Stimulated activated naive CD8-positive, alpha-beta T cell treated with anti-CD3 and anti-CD28 coated beads, Interleukin-15, amount 100 ng/mL, for 72 hours (primary cell): ENCODE results near the gene MYCN.
"Not testable (repeated sequence)": the region's sequence is repeated elsewhere in the genome, so short reads cannot be mapped to it uniquely, and the experiment has no call there.

Source experiments
- ATAC-seq: fragments of 150-1000 bp; cut with Tn5 transposase; 2 replicates; pipeline ENCODE4 v1.10.0; 2021; ENCODE audit warnings: mild to moderate bottlenecking, moderate library complexity
- DNase-seq, 2 donors: peaks; one replicate each; pipeline ENCODE4 v3.0.0; 2021 to 2022
- H3K27ac Mint-ChIP-seq, 2 donors: one replicate each; pipeline ENCODE4 v1.8.0; 2022; ENCODE audit warnings: mild to moderate bottlenecking in 2 of 2, mixed read lengths in 2 of 2, moderate library complexity in 2 of 2
- H3K27me3 Mint-ChIP-seq: one replicate; pipeline ENCODE4 v1.8.0; 2022; ENCODE audit warnings: mixed read lengths
- H3K4me1 Mint-ChIP-seq: one replicate; pipeline ENCODE4 v1.8.0; 2022; ENCODE audit warnings: mild to moderate bottlenecking, mixed read lengths
- H3K4me3 Mint-ChIP-seq, 2 donors: one replicate each; pipeline ENCODE4 v1.8.0; 2022; ENCODE audit warnings: mild to moderate bottlenecking in 2 of 2, mixed read lengths in 2 of 2, moderate library complexity in 1 of 2
- H3K9me3 Mint-ChIP-seq, 2 donors: one replicate each; pipeline ENCODE4 v1.8.0; 2022; ENCODE audit warnings: mixed read lengths in 2 of 2

Gene MYCN

GRCh38 chr2:15943378-15944280, 3.3 kb downstream of the MYCN start:
- H3K9me3 Mint-ChIP-seq = no peaks in the 10 kb centered on the region
- H3K4me3 Mint-ChIP-seq = peak overlapping the region in 1 of 2 donors; percentile 35
- DNase-seq (no peak), ATAC-seq (no peak)
- H3K27me3 Mint-ChIP-seq = peaks cover 68% of the 10 kb centered on the region
- no peak overlapping the region for H3K27ac Mint-ChIP-seq
- H3K4me1 Mint-ChIP-seq = peaks cover 43% of the 10 kb centered on the region

GRCh38 chr2:15944325-15945017, 4.1 kb downstream of the MYCN start:
- Mint-ChIP-seq H3K27me3 (peaks cover 60% of the 10 kb centered on the region), H3K4me3 (no peak overlapping the region), H3K9me3 (no peaks in the 10 kb centered on the region), H3K4me1 (peaks cover 37% of the 10 kb centered on the region), H3K27ac (no peak overlapping the region)
- ATAC-seq = no peak
- DNase-seq = no peak

- Mint-ChIP-seq H3K4me1 (peaks cover 20% of the 10 kb centered on the region), H3K27ac (no peak overlapping the region), H3K9me3 (no peaks in the 10 kb centered on the region), H3K4me3 (no peak overlapping the region), H3K27me3 (peaks cover 45% of the 10 kb centered on the region)
- ATAC-seq (no peak), DNase-seq (no peak)
Observed at GRCh38 chr2:15945909-15946705, 5.8 kb downstream of the MYCN start.

- peaks cover 17% of the 10 kb centered on the region for H3K4me1 Mint-ChIP-seq
- no peak for ATAC-seq
Observed at GRCh38 chr2:15946983-15947382, 6.6 kb downstream of the MYCN start.

GRCh38 chr2:15947431-15947830, 7.1 kb downstream of the MYCN start:
- Mint-ChIP-seq H3K4me1 (peaks cover 17% of the 10 kb centered on the region), H3K27me3 (peaks cover 31% of the 10 kb centered on the region), H3K4me3 (no peak overlapping the region), H3K27ac (no peak overlapping the region), H3K9me3 (no peaks in the 10 kb centered on the region)
- ATAC-seq (no peak), DNase-seq (no peak)

More at GRCh38 chr2:15946983-15947382, 6.6 kb downstream of the MYCN start:
- Mint-ChIP-seq H3K27me3 (peaks cover 36% of the 10 kb centered on the region), H3K27ac (no peak overlapping the region), H3K4me3 (no peak overlapping the region), H3K9me3 (no peaks in the 10 kb centered on the region)
- DNase-seq = no peak

- Mint-ChIP-seq H3K4me3 (no peak overlapping the region), H3K27ac (no peak overlapping the region), H3K4me1 (peaks cover 6% of the 10 kb centered on the region), H3K27me3 (peaks cover 19% of the 10 kb centered on the region), H3K9me3 (no peaks in the 10 kb centered on the region)
- ATAC-seq = no peak
- no peak for DNase-seq
Observed at GRCh38 chr2:15948704-15948957, 8.3 kb downstream of the MYCN start.

- no peak for DNase-seq
- no peaks in the 10 kb centered on the region for H3K9me3 Mint-ChIP-seq
- H3K4me3 Mint-ChIP-seq = no peak overlapping the region
- H3K27me3 Mint-ChIP-seq = peaks cover 14% of the 10 kb centered on the region
- no peak for ATAC-seq
- H3K27ac Mint-ChIP-seq = no peak overlapping the region
- peaks cover 1% of the 10 kb centered on the region for H3K4me1 Mint-ChIP-seq
Observed at GRCh38 chr2:15949126-15949525, 8.8 kb downstream of the MYCN start.

- H3K9me3 Mint-ChIP-seq = no peaks in the 10 kb centered on the region
- H3K4me1 Mint-ChIP-seq = no peaks in the 10 kb centered on the region
- ATAC-seq (no peak), DNase-seq (no peak)
- peaks cover 10% of the 10 kb centered on the region for H3K27me3 Mint-ChIP-seq
- H3K27ac Mint-ChIP-seq = peak overlapping the region in 1 of 2 donors; percentile 20
- H3K4me3 Mint-ChIP-seq = no peak overlapping the region
Observed at GRCh38 chr2:15949551-15949950, 9.2 kb downstream of the MYCN start.

- ATAC-seq (no peak), DNase-seq (no peak)
- Mint-ChIP-seq H3K4me3 (no peak overlapping the region), H3K27ac (peak overlapping the region in 1 of 2 donors; percentile 37), H3K9me3 (no peaks in the 10 kb centered on the region), H3K4me1 (no peaks in the 10 kb centered on the region), H3K27me3 (peaks cover 5% of the 10 kb centered on the region)
Observed at GRCh38 chr2:15950088-15950952, 10.0 kb downstream of the MYCN start.

GRCh38 chr2:15951936-15952335, 11.6 kb downstream of the MYCN start:
- ATAC-seq, DNase-seq, H3K27ac Mint-ChIP-seq, H3K4me3 Mint-ChIP-seq, H3K9me3 Mint-ChIP-seq, H3K27me3 Mint-ChIP-seq, H3K4me1 Mint-ChIP-seq: not testable (repeated sequence)

GRCh38 chr2:15952451-15953146, 12.2 kb downstream of the MYCN start:
- Mint-ChIP-seq H3K9me3 (no peaks in the 10 kb centered on the region), H3K27me3 (no peaks in the 10 kb centered on the region), H3K27ac (no peak overlapping the region), H3K4me3 (no peak overlapping the region), H3K4me1 (no peaks in the 10 kb centered on the region)
- ATAC-seq (no peak), DNase-seq (no peak)

- Mint-ChIP-seq H3K4me3 (no peak overlapping the region), H3K9me3 (no peaks in the 10 kb centered on the region), H3K4me1 (no peaks in the 10 kb centered on the region), H3K27me3 (no peaks in the 10 kb centered on the region), H3K27ac (no peak overlapping the region)
- ATAC-seq = no peak
- DNase-seq = no peak
Observed at GRCh38 chr2:15953147-15953630, 12.8 kb downstream of the MYCN start.

GRCh38 chr2:15953891-15954680, 13.7 kb downstream of the MYCN start:
- DNase-seq = no peak
- Mint-ChIP-seq H3K27ac (no peak overlapping the region), H3K4me1 (no peaks in the 10 kb centered on the region), H3K4me3 (no peak overlapping the region), H3K9me3 (no peaks in the 10 kb centered on the region), H3K27me3 (no peaks in the 10 kb centered on the region)
- no peak for ATAC-seq

- H3K4me3 Mint-ChIP-seq = no peak overlapping the region
- DNase-seq (no peak), ATAC-seq (no peak)
- H3K9me3 Mint-ChIP-seq = no peaks in the 10 kb centered on the region
- H3K27ac Mint-ChIP-seq = no peak overlapping the region
- H3K4me1 Mint-ChIP-seq = no peaks in the 10 kb centered on the region
- H3K27me3 Mint-ChIP-seq = no peaks in the 10 kb centered on the region
Observed at GRCh38 chr2:15954761-15955160, 14.4 kb downstream of the MYCN start.
